T-cell (primary cell): ENCODE measurements around the gene SPATA3. TPM values are rescaled to one million over a fixed set of nuclear protein-coding genes. Genes with fewer than 3 reads are reported as not detected.

Experiments
- ATAC-seq, 4 experiments: fragments of 200-7000 bp in 3 of 4; fragments of 150-1000 bp in 1 of 4; cut with Tn5 transposase; replicated peaks in 1 of 4; 1 replicate in 3 of 4; 2 replicates in 1 of 4; pipeline ENCODE4 v1.10.0; 2021; ENCODE audit warnings: moderate library complexity in 3 of 4, mild to moderate bottlenecking in 2 of 4, moderate number of reproducible peaks in 1 of 4
- CTCF ChIA-PET, 2 donors: fragments of 300-600 bp; sonication (Branson Sonifier 250); formaldehyde crosslinking; loops; one replicate each; lab custom pipeline; 2022; ENCODE audit warnings: antibody characterized with exemption in 2 of 2; lab: Charles Lee
- POLR2A ChIA-PET, 2 donors: fragments of 300-600 bp; sonication (Branson Sonifier 250); formaldehyde crosslinking; loops; one replicate each; lab custom pipeline; 2022; ENCODE audit warnings: antibody characterized with exemption in 2 of 2; lab: Charles Lee
- DNase-seq, 35 experiments: peaks; one replicate each; pipeline versions ENCODE4 v3.0.0 to v3.0.0-alpha.2; 2013 to 2023
- H3K27ac ChIP-seq: one replicate; pipeline ENCODE4 v1.5.1; 2013; ENCODE audit warnings: low read length
- H3K27me3 ChIP-seq, 2 experiments: replicated peaks in 1 of 2; 1 replicate in 1 of 2; 2 replicates in 1 of 2; pipeline versions ENCODE4 v1.6.1 to v1.7.0; 2013; ENCODE audit warnings: low read length in 1 of 2, mixed read lengths in 1 of 2; ENCODE audit not compliant: control insufficient read depth in 2 of 2, insufficient read depth in 2 of 2; ENCODE audit errors: extremely low read depth in 1 of 2
- H3K36me3 ChIP-seq, 2 donors: 1 replicate in 1 of 2; 2 replicates in 1 of 2; pipeline versions ENCODE4 v1.6.1 to v1.7.0; 2013; ENCODE audit warnings: low read length in 1 of 2; ENCODE audit not compliant: control insufficient read depth in 2 of 2, insufficient read depth in 1 of 2; ENCODE audit errors: extremely low read depth in 1 of 2
- H3K4me1 ChIP-seq, 2 experiments: 1 replicate in 1 of 2; 2 replicates in 1 of 2; pipeline versions ENCODE4 v1.6.1 to v1.7.0; 2013; ENCODE audit warnings: low read length in 2 of 2, mixed read lengths in 1 of 2; ENCODE audit not compliant: insufficient read depth in 2 of 2, control insufficient read depth in 1 of 2; ENCODE audit errors: extremely low read depth in 1 of 2
- H3K4me3 ChIP-seq, 2 donors: 1 replicate in 1 of 2; 2 replicates in 1 of 2; pipeline versions ENCODE4 v1.5.1 to v1.7.0; 2013; ENCODE audit warnings: mild to moderate bottlenecking in 2 of 2, low read length in 1 of 2, moderate library complexity in 1 of 2; ENCODE audit not compliant: control insufficient read depth in 1 of 2; ENCODE audit errors: extremely low read depth in 1 of 2
- H3K9me3 ChIP-seq: 2 replicates; pipeline ENCODE4 v1.7.0; 2013
- H3K27ac Mint-ChIP-seq, 2 donors: one replicate each; pipeline ENCODE4 v1.8.0; 2020 to 2021; ENCODE audit warnings: mild to moderate bottlenecking in 2 of 2, mixed read lengths in 2 of 2
- H3K27me3 Mint-ChIP-seq, 2 donors: one replicate each; pipeline ENCODE4 v1.8.0; 2021 to 2022; ENCODE audit warnings: mixed read lengths in 2 of 2
- H3K36me3 Mint-ChIP-seq: one replicate; pipeline ENCODE4 v1.8.0; 2021; ENCODE audit warnings: mixed read lengths
- H3K4me1 Mint-ChIP-seq, 3 donors: one replicate each; pipeline ENCODE4 v1.8.0; 2020 to 2022; ENCODE audit warnings: mixed read lengths in 3 of 3, mild to moderate bottlenecking in 1 of 3
- H3K4me3 Mint-ChIP-seq, 3 donors: one replicate each; pipeline ENCODE4 v1.8.0; 2020 to 2022; ENCODE audit warnings: mild to moderate bottlenecking in 3 of 3, mixed read lengths in 3 of 3, moderate library complexity in 3 of 3
- H3K9me3 Mint-ChIP-seq, 3 donors: one replicate each; pipeline ENCODE4 v1.8.0; 2020 to 2022; ENCODE audit warnings: mixed read lengths in 3 of 3
- WGBS: methylation state at CpG from one replicate; pipeline ENCODE4 v1.1.5; 2013; ENCODE audit warnings: missing lambda C conversion rate; ENCODE audit not compliant: insufficient coverage; 5-methylcytosine and 5-hydroxymethylcytosine counted together
- total RNA-seq, 35 experiments: library from RNA in 6 of 35; stranded (reverse) in 6 of 35; fragments of 120-200 nt in 1 of 35; gene quantifications; one replicate each; pipeline versions ENCODE4 v1.2.1 to v1.2.4 and lab custom pipeline; 2013 to 2026

The SPATA3 gene
- total RNA-seq, 5 donors from 2014 or later (not counting 1 experiment from before 2014, with no cell fraction given), result not detected

- ATAC-seq, result peak; percentile 43 to 73 (median 66)
Observed at GRCh38 chr2:231037731-231038482, 42.0 kb downstream of the SPATA3 start.

GRCh38 chr2:231038483-231039293 lies 42.8 kb downstream of the SPATA3 start:
- Histone ChIP-seq H3K4me3 (no peak overlapping the region), H3K27ac (no peak overlapping the region), H3K4me1 (peaks cover 0 to 6% of the 10 kb centered on the region in 2 experiments), H3K36me3 (no peaks in the 10 kb centered on the region), H3K27me3 (peaks cover 2 to 56% of the 10 kb centered on the region in 2 experiments), H3K9me3 (no peaks in the 10 kb centered on the region)
- 20% methylated on average over 12 of the region's 21 CpGs for WGBS
- Mint-ChIP-seq H3K4me3 (peak overlapping the region; percentile 47 to 65 (median 50)), H3K36me3 (no peaks in the 10 kb centered on the region), H3K9me3 (no peaks in the 10 kb centered on the region), H3K4me1 (peaks cover 0 to 16% (median 0%) of the 10 kb centered on the region in 3 donors), H3K27me3 (peaks cover 53 to 62% of the 10 kb centered on the region in 2 donors), H3K27ac (no peak overlapping the region)
- ChIA-PET CTCF (interaction anchor here in 1 of 2 donors (0.6 to 0.9 kb wide), 2 partner anchors 14 to 352 kb away, joined by 3 read pairs; no protein-coding TSS in a partner anchor), POLR2A (no interaction called here)
- ATAC-seq (no peak), DNase-seq (no peak)

More at GRCh38 chr2:231037731-231038482, 42.0 kb downstream of the SPATA3 start:
- Mint-ChIP-seq H3K4me3 (peak overlapping the region in 2 of 3 donors; percentile 50 to 65), H3K27me3 (peaks cover 60 to 66% of the 10 kb centered on the region in 2 donors), H3K27ac (no peak overlapping the region), H3K36me3 (no peaks in the 10 kb centered on the region), H3K4me1 (peaks cover 0 to 16% (median 0%) of the 10 kb centered on the region in 3 donors), H3K9me3 (no peaks in the 10 kb centered on the region)
- Histone ChIP-seq H3K4me1 (peaks cover 0 to 6% of the 10 kb centered on the region in 2 experiments), H3K9me3 (no peaks in the 10 kb centered on the region), H3K4me3 (no peak overlapping the region), H3K36me3 (no peaks in the 10 kb centered on the region), H3K27ac (no peak overlapping the region), H3K27me3 (peaks cover 2 to 61% of the 10 kb centered on the region in 2 experiments)
- no peak for DNase-seq
- POLR2A ChIA-PET, result no interaction called here
- CTCF ChIA-PET, result no interaction called here
- WGBS, result 2% methylated on average over 104 of the region's 104 CpGs

GRCh38 chr2:231039294-231039664 lies 43.4 kb downstream of the SPATA3 start:
- Histone ChIP-seq H3K4me1 (peaks cover 0 to 6% of the 10 kb centered on the region in 2 experiments), H3K9me3 (no peaks in the 10 kb centered on the region), H3K27me3 (peaks cover 2 to 56% of the 10 kb centered on the region in 2 experiments), H3K4me3 (no peak overlapping the region), H3K36me3 (no peaks in the 10 kb centered on the region), H3K27ac (no peak overlapping the region)
- no peak overlapping the region for H3K27ac Mint-ChIP-seq
- H3K9me3 Mint-ChIP-seq, result no peaks in the 10 kb centered on the region
- H3K4me1 Mint-ChIP-seq, result peaks cover 0 to 15% (median 0%) of the 10 kb centered on the region in 3 donors
- CTCF ChIA-PET, result interaction anchor here in 1 of 2 donors (0.6 to 0.9 kb wide), 2 partner anchors 14 to 352 kb away, joined by 3 read pairs; no protein-coding TSS in a partner anchor
- H3K4me3 Mint-ChIP-seq, result no peak overlapping the region
- ATAC-seq, result no peak
- no peaks in the 10 kb centered on the region for H3K36me3 Mint-ChIP-seq
- WGBS, result no CpG with 5 or more reads among the region's 6 CpGs
- no peak for DNase-seq
- H3K27me3 Mint-ChIP-seq, result peaks cover 49 to 61% of the 10 kb centered on the region in 2 donors
- POLR2A ChIA-PET, result no interaction called here

GRCh38 chr2:231039821-231040364 lies 44.0 kb downstream of the SPATA3 start:
- CTCF ChIA-PET, result interaction anchor here in 1 of 2 donors (0.6 to 0.9 kb wide), 2 partner anchors 13 to 353 kb away, joined by 3 read pairs; no protein-coding TSS in a partner anchor

GRCh38 chr2:231041061-231041689 lies 45.3 kb downstream of the SPATA3 start:
- no peaks in the 10 kb centered on the region for H3K36me3 ChIP-seq
- Mint-ChIP-seq H3K27me3 (peaks cover 43 to 49% of the 10 kb centered on the region in 2 donors), H3K9me3 (no peaks in the 10 kb centered on the region), H3K36me3 (no peaks in the 10 kb centered on the region), H3K4me1 (peaks cover 0 to 14% (median 0%) of the 10 kb centered on the region in 3 donors), H3K4me3 (no peak overlapping the region), H3K27ac (no peak overlapping the region)
- H3K27ac ChIP-seq, result no peak overlapping the region
- peaks cover 2 to 46% of the 10 kb centered on the region in 2 experiments for H3K27me3 ChIP-seq
- peaks cover 0 to 6% of the 10 kb centered on the region in 2 experiments for H3K4me1 ChIP-seq
- WGBS, result 65% methylated on average over 7 of the region's 8 CpGs
- CTCF ChIA-PET, result interaction anchor here in 1 of 2 donors (0.9 to 1.0 kb wide), 2 partner anchors 10 to 158 kb away, joined by 3 read pairs; no protein-coding TSS in a partner anchor
- ATAC-seq (no peak), DNase-seq (no peak)
- H3K4me3 ChIP-seq, result no peak overlapping the region
- POLR2A ChIA-PET, result no interaction called here
- H3K9me3 ChIP-seq, result no peaks in the 10 kb centered on the region

More at GRCh38 chr2:231039821-231040364, 44.0 kb downstream of the SPATA3 start:
- Mint-ChIP-seq H3K4me1 (peaks cover 0 to 14% (median 0%) of the 10 kb centered on the region in 3 donors), H3K9me3 (no peaks in the 10 kb centered on the region), H3K4me3 (no peak overlapping the region), H3K27me3 (peaks cover 47 to 60% of the 10 kb centered on the region in 2 donors), H3K36me3 (no peaks in the 10 kb centered on the region), H3K27ac (peak overlapping the region in 1 of 2 donors; percentile 21)
- Histone ChIP-seq H3K27ac (no peak overlapping the region), H3K4me3 (no peak overlapping the region), H3K9me3 (no peaks in the 10 kb centered on the region), H3K36me3 (no peaks in the 10 kb centered on the region), H3K4me1 (peaks cover 0 to 6% of the 10 kb centered on the region in 2 experiments), H3K27me3 (peaks cover 2 to 53% of the 10 kb centered on the region in 2 experiments)
- DNase-seq (no peak), ATAC-seq (no peak)
- POLR2A ChIA-PET, result no interaction called here
- 68% methylated on average over 5 of the region's 8 CpGs for WGBS
